Activated CD4-positive, alpha-beta T cell treated with anti-CD3 and anti-CD28 coated beads, Interleukin-2, Interleukin-4, amounts not matched to agents 100 ng/mL and 50 ng/mL, durations not matched to agents 16 hours and 8 hours (primary cell): Measurements from ENCODE around the gene SERPINB8.
"Not testable (repeated sequence)": the region's sequence is repeated elsewhere in the genome, so short reads cannot be mapped to it uniquely, and the experiment has no call there.

ENCODE experiments used
- DNase-seq: peaks from one replicate; pipeline ENCODE4 v3.0.0-alpha.2; 2020; ENCODE audit warnings: low spot score

Gene SERPINB8, protein sequence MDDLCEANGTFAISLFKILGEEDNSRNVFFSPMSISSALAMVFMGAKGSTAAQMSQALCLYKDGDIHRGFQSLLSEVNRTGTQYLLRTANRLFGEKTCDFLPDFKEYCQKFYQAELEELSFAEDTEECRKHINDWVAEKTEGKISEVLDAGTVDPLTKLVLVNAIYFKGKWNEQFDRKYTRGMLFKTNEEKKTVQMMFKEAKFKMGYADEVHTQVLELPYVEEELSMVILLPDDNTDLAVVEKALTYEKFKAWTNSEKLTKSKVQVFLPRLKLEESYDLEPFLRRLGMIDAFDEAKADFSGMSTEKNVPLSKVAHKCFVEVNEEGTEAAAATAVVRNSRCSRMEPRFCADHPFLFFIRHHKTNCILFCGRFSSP

GRCh38 chr18:63969942-63970808 is at the start of gene SERPINB8:
Gene SERPINB8 (plus strand): TSS chr18:63970081. CDS start chr18:63978309, 8,228 bp downstream.
- DNase-seq = peak; percentile 88

DNA sequence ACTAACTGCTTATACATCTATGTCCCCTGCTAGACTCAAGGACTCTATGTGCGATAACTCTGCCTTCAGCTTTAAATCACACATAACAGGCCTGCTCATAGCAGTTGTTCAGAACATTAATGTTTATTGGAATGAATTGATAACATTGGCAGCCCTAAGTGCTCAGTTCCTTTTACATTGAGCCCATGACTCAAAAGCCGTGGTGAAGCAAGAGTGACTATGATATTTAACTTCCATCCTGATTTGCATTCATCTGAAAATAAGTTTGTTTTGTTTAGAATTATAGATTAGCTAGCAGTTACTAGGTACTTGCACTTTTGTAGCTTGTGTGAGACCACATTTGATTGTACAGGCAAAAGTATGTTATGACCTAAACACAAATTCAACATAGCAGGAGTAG is 47.8 kb upstream of the SERPINB8 start:
- no peak for DNase-seq

DNA sequence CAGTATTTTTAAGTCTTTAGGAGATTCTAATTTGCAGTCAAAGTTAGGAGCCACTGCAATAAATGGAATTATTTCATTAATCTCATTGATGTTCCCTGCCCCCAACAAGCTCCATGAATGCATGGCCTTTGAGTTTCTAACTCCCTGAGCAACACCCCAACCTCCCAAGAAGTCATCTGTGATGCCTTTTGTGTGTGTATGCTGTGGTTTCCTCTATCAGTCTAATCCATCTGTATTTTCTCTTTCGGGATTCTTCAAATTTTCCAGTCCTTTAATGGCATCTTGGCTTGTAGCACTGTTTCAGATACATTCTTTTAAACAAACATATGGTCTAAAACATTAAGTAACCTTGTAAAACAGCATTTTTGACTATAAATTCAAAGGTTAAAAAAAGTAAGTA is 45.3 kb upstream of the SERPINB8 start:
- DNase-seq = no peak

- DNase-seq = no peak
Observed at GRCh38 chr18:63928331-63928730, 41.5 kb upstream of the SERPINB8 start.

- DNase-seq = not testable (repeated sequence)
Observed at GRCh38 chr18:63929369-63929768, 40.5 kb upstream of the SERPINB8 start.

GRCh38 chr18:63930773-63931354 is 39.0 kb upstream of the SERPINB8 start:
- no peak for DNase-seq

GRCh38 chr18:63936156-63936931 is 33.5 kb upstream of the SERPINB8 start:
- DNase-seq = peak; percentile 73

- DNase-seq = no peak
Observed at GRCh38 chr18:63936932-63937393, 32.9 kb upstream of the SERPINB8 start.

DNA sequence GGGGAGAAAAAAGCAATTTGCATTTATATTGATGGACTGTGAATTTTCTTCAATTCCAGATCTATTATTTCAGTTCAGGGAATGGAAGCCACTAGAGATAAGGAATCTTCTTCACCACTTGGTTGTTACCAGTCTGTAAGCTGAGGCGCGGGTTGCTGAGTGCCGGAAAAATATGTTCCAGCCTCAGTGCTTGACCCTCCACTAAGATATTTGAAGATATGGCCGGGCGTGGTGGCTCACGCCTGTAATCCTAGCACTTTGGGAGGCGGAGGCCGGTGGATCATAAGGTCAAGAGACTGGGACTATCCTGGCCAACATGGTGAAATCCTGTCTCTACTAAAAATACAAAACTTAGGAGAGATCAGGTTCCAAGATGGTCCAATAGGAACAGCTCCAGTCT is 29.9 kb upstream of the SERPINB8 start:
- no peak for DNase-seq

GRCh38 chr18:63940543-63941050 is 29.3 kb upstream of the SERPINB8 start:
- DNase-seq = not testable (repeated sequence)

DNA sequence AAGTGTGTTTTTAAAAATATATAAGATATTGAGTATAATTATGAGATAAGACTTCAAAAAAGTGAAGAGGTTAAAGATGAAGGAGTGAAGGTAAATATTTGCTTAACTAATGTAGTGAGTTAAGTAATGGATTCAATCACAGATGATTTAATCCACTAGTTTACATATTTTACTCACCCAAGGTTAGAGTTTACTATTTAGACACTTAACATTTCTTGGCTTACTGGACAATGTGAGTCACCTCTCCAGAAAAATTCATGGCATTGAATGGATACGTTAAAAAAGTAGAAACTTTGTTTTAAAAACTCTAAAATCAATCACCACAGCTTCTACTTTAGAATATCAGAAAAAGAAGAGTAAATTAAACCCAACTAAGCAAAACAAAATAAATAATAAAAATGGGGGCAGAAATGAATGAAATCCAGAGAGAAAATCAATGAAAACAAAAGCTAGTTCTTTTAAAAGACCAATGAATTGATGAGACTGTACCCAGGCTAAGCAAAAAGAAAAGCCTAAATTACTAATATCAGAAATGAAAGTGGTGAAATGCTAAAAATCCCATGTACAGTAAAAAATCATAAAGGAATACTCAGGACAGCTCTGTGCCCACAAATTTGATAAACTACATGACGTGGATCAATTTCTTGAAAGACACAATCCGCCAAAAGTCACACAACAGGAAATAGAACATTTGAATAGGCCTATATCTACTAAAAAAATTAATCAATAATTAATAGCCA is 22.7 kb upstream of the SERPINB8 start:
- DNase-seq = no peak

DNA sequence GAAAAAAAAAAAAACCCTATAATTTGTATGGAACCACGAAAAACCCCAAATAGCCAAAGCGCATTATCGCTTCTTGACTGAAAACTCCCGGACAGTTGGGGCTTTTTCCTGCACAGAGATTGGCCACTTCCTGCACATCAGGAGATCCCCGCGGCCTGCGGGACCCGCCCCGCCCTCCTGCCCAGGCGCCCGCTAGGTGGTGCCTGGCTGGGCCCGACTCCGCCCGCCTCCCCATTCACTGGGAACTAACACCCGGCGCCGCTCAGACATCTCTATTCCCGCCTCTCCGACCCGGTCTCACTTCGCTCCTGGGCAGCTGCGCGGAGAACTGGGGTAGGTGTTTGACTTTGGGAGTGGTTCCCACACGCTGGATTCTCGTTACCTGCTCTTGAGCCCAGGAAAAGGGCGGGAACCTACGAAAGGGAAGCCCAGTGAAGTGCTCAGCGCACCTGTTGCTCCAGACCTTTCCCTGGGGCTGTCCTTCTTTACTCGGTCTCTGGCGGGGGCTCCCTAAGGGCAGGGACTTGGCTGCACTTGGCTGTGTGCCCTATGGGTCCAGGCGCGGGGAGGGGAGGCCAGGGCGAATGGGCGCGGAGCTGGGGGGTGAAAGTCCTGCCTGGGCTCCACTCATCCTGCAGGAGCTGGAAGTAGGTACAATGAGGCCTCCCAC is 20.7 kb upstream of the SERPINB8 start, which contains the start of gene HMSD:
Gene HMSD (plus strand): TSS at position 234 of the 670 bp plus-strand sequence. CDS start 4,155 bp downstream, outside the sequence.
- DNase-seq = peak; percentile 78

GRCh38 chr18:63951302-63951705 is 18.6 kb upstream of the SERPINB8 start:
- peak; percentile 78 for DNase-seq

DNA sequence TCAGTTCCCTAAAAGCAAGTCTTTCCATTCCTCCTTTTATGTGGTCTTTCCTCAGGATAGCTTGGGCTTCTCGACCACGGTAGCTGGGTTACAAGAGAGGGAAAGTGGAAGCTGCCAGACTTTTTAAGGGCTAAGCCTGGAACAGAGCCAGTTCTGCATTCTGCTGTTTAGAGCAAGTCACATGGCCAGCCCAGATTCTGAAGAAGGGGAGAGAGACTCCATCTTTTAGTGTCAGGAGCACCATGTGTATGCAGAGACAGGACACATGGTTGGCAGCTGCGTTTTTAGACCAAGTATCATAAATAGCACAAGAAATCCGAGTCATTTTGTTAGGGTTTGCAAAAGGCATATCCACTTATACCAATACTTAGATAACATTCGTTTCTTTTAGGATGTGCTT is 16.1 kb upstream of the SERPINB8 start:
- no peak for DNase-seq

DNA sequence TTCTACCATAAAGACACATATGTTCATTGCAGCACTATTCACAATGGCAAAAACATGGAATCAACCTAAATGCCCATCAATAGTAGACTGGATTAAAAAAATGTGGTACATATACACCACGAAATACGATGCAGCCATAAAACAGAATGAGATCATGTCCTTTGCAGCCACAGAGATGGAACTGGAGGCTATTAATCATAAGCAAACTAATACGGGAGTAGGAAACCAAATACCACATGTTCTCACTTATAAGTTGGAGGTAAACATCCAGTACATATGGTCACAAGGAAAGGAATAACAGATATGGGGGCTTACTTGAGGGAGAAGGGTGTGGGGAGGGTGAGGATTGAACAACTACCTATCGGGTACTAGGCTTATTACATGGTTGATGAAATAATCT is 13.1 kb upstream of the SERPINB8 start:
- no peak for DNase-seq

- DNase-seq = no peak
Observed at GRCh38 chr18:63960891-63961290, 9.0 kb upstream of the SERPINB8 start.

GRCh38 chr18:63961435-63961980 is 8.4 kb upstream of the SERPINB8 start:
- DNase-seq = no peak

DNA sequence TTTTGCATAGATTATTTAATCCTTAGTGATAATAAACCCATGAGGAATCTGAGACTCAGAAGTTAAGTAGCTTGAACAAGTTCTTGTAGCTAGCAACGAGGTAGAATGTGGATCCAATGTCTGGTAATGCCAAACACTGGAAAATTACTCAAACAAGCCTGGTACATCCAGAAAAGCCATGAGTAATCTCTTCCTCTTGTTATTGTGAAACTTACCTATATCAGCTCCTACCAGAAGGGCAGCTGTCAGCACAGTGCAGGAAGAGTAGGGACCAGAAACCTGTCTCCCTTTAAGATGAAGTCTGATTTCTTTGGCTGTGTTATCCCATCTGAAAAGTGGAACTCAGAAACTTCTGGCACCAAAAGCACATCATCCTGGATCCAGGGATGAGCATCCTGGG is 7.7 kb upstream of the SERPINB8 start:
- no peak for DNase-seq

GRCh38 chr18:63963615-63964256 is 6.1 kb upstream of the SERPINB8 start:
- peak; percentile 65 for DNase-seq
